Epidermal melanocyte (primary cell): Measurements from ENCODE around the gene MYO16.

Source experiments
- DNase-seq: peaks from one replicate; pipeline ENCODE4 v3.0.0; 2011; ENCODE audit warnings: low spot score; ENCODE audit not compliant: insufficient read length

MYO16 gene

GRCh38 chr13:109148243-109148642 lies 518.8 kb downstream of the MYO16 start:
- no peak for DNase-seq

DNA sequence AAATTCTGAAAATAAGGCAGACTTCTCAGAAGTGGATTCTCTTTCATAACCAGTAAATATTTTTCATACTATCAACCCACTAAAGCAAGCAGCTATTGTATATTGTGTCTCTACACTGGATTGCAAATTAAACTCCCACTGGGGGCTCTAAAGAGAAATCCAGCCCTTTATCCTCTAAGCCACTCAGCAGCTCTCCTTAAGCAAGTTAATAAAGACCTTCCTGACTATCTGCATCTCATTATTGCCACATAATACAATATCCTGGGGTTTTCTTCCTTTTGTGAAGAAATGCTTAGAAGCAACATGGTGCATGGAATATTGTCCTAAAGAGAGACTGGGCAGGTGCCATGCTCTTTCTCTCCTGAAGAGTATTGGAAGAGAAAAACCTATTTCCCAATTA lies 521.3 kb downstream of the MYO16 start:
- DNase-seq: no peak

DNA sequence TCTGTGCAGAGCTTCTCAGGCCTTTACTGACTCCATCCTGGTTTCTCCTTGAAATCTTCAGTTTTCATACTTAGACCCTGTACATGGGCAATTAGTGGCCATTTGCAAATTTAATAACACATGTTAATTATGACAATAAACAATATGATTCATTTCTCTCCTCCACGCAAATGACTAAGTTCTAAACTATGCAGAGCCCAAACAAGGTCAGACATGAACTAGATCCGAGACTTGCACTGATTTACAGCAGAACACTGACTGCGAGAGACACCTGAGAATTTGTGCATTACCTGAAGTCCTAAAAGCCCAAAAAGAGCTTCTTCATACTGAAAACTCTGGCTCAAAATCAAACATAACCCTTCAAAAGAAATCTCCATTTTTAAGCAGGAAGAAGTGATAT lies 521.8 kb downstream of the MYO16 start:
- no peak for DNase-seq

DNA sequence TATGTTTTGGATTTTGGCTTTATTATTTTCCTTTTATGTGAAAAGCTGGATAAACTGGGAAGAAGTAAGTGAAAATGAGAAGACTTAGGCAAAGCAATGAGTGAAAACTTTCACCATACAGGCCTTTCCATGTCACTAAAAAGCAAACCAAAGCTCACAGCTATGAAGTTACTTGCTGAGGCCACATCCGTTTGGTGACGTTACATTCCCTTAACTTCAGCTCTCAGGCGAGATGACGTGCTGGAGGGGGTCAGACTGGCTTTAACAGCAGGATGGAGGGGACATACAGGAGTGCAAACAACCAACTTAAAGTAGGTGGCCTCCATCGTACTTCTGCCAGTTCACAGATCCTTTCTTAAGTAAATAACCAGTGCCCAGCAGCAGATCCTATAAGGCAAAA lies 522.3 kb downstream of the MYO16 start:
- no peak for DNase-seq

GRCh38 chr13:109152311-109152820 lies 523.0 kb downstream of the MYO16 start:
- no peak for DNase-seq

DNA sequence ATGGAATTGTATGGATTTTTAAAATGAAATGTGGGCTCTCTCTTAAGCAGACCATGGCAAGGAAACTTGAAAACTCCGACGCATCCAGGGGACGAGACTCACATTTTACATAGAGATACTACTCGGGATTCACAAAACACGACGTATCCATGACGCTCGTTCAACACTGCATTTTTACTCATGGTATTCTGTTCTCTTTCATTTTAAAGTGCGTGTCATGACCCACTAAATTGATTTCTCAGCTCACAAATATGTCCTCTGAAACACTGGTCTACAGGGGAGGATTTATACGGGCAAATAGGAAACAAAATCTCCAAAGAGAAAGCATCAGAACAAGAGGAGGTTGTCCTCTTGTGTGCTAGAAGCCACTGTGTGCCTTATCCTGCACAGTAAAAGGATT lies 523.5 kb downstream of the MYO16 start:
- no peak for DNase-seq

DNA sequence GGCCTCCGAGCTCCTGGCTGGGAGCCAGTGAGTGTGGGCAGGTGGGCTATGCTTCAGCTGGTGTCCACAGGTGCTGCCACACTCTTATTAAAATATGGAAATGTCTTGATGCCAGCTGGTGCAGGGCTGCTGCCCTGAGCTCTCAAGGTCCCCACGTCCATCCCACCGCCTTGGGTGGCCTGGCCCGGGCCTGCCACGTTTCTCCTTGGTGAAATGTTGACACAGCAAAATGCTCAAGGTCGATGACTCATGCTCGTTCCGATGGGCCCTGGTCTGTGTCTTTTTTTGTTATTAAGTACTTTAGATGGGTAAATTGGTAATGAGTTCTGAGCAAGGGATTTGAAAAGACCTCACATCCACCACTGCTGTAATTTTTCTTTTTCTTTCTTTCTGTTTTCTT lies 524.7 kb downstream of the MYO16 start:
- DNase-seq: no peak

DNA sequence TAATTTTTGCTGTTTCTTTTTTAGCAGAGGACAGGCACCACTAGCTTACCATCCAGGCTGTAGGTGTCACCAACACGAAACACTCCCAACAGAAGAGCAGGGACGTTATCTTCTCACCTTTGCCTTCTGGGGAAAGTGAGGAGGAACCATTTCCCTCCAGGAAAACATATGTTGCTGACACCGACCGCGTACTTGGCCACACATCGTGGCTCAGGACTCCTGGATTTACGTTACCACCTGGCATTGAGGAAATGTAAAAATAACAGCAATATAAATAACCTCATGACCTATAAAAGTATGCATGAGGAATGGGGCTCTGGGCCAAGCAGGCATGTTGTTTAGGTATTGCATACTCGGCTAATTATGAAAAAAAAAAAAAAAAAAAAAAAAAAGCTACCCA lies 525.1 kb downstream of the MYO16 start:
- no peak for DNase-seq

DNA sequence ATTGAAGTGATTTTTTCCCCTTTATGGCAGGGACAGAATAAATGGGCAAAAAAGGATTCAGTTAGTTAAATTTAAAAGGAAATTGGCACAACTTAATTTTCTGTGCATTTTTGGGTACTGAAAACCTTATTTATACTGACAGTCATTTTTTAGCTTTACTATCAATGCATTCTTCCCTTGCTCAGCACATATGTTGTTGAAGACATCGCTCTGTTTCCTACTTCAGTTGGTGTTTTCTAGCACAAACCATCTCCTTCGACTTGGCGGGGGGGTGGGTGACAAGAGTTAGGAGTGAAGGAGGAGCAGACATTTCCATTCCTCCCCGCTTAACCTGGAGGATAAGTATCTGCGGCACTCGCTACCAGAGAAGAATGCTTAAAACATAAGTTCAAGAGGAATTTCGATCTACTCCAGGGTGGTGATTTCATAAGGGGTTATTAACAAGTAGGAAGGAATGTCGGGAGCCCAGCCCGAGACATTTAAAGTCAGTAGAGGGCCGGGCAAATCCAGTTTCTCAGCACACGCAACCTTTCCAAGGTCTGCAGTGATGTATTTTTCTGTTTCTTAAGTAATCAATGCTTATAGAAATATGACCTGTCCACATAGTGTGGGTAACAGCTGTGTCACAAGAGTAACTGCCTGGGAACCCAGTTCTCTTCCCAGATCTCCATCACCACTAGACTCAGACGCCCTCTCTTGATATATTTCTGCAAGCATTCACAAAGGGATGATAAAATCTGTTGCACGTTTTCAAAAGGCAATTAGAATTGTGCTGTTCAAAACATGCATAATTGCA lies 525.8 kb downstream of the MYO16 start:
- no peak for DNase-seq

DNA sequence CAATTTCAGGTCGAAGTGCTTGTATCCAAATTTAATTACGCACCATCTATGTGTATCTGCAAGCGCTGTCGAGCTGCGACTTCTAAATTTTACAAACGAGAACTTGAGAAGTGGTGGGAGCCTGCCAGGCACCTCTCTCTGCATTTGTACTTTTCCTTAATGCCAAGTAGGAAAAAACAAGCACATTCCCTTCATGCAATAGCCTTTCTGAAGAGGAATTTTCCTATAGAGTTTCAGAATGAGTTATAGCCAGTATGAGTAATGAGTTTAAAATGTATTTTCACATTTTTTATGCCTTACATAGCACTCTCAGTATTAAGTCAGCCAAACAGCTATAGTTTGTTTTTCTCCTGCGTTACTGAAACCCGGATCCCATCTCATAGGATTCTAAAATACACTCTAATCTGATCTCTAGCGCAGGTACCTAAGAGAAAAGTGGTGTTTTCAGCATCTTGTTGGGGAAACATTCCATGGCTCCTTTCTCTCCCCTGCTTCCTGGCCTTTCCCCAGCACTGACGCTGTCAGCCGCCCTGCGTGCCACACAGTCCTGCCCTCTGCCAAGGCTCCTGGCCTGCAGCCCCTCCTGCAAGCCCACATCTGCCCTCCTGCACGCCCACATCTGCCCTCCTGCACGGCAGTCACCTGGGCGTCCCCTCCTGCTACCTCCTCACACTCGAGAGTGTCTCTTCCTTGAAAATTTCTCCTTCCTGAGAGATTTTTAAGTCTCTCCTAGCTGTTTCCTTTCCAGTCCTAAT lies 526.9 kb downstream of the MYO16 start:
- DNase-seq: no peak

DNA sequence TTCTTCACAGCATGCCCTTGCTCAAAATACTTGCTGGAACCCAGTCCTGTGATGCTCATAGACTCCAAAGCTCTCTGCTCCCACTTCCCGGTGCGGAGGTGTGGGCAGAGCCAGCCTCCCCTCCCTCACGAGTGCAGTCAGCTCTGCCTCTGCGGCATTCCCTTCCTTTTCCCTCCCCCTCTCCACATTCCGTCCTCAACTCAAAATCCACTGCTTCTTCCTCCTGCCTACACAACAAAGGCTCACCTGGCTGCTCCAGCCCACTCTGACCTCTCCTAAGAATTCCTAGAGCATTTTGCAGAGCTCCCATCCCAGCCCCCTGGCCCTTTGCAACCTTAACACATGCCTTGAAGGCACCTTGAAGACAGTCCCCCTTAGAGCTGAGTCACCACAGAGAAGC lies 527.9 kb downstream of the MYO16 start:
- no peak for DNase-seq

- no peak for DNase-seq
These were observed 529.0 kb downstream of the MYO16 start for GRCh38 chr13:109158383-109158782.

DNA sequence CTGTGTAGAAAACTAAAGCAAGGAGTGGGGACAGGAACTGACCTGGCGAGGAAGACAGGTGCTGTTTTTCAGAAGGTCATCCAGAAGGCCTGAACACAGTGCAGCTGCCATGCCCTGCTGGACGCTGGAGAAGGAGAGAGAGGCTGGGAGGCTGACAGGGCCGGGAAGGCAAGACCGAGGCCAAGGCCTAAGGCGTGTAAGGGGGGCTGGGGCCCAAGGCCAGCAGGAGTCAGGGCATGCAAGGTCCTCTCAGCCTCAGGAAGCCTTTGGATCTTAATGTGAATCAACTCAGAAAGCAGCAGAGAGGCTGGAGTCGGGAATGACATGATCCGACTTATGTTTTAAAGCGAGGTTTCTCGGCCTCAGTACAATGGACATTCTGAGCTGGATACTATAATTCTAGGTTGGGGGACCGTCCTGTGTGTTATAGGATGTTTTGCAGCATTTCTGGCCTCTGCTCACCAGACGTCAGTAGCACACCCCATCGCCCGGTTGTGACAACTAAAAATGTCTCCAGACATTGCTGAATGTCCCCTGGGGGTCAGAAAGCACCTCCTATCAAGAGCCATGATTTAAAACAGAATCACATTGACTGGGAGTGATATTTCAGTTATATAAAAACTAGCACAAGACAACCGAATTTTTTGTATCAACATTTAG lies 530.4 kb downstream of the MYO16 start:
- no peak for DNase-seq

DNA sequence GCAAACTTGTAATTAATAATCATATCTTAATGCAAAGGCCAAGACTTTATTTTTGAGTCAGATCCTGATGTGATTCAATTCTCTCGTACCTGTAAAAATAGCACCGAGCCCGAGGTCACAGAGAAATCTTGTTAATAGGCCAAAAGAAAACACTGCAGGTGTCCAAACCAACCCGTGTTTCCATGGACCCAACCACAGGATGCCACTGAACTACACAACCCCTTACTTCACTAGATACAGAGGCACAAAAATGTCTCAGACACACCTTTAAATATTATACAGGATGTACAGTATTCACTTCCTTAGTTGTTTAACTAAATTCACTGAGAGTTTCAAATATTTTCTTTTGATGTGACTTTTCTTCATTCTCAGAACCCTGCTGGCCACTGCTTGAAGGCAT lies 530.9 kb downstream of the MYO16 start:
- DNase-seq: no peak

GRCh38 chr13:109160887-109161669 lies 531.7 kb downstream of the MYO16 start:
- no peak for DNase-seq

- DNase-seq: no peak
These were observed 533.0 kb downstream of the MYO16 start for GRCh38 chr13:109162248-109163036.

DNA sequence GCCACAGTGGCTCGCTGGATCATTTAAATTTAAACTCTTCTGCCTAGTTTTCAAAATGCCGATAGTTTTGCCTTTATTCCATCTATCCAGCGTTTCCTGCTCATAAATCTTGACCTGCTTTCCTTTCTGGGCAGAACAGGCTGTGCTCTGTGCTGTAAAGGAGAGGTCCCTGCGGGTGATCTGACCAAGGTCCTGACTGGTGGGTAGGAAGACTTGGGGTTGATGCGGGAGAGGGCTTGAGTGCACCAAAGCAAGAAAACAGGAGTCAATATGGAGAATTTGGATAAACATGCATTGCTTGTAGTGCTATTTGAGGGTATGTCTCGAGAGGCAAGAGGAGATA lies 533.6 kb downstream of the MYO16 start:
- DNase-seq: no peak

GRCh38 chr13:109165417-109165904 lies 536.0 kb downstream of the MYO16 start:
- no peak for DNase-seq

- no peak for DNase-seq
These were observed 537.4 kb downstream of the MYO16 start for GRCh38 chr13:109166804-109167203.

- DNase-seq: no peak
These were observed 542.7 kb downstream of the MYO16 start for GRCh38 chr13:109172136-109172535.

DNA sequence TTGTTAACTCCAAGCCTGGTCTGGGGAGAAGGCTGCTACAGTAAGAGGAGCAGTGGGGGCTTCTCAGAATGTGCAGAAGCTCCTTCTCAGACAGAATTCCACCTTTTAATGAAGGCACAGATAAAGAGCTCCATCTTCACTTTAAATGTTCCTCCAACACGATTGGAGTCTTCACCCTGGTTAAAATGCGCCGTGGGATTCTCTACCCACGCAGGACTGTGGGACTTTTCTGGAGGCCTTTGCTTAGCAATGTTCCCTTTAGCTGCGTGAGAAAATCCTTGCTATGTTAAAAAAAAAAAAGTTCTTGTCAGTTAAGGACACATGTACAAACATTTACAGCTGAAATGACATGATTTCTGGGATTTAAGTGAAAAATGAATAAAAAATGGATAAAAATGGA lies 546.3 kb downstream of the MYO16 start:
- DNase-seq: no peak
